Vagina (tissue), 2 donors: ENCODE results near the gene SERINC4. TPM values are rescaled to one million over a fixed set of nuclear protein-coding genes. Genes with fewer than 3 reads are reported as not detected.
"Not testable (repeated sequence)": the region's sequence is repeated elsewhere in the genome, so short reads cannot be mapped to it uniquely, and the experiment has no call there.

ENCODE experiments used
- DNase-seq, 2 donors: peaks; one replicate each; pipeline ENCODE4 v3.0.0-alpha.2; 2017; ENCODE audit errors: extremely low spot score in 2 of 2
- H3K27ac ChIP-seq: fragments of 200-600 bp; sonication (generic); one replicate; pipeline ENCODE4 v1.5.1; 2019
- H3K27me3 ChIP-seq: fragments of 200-600 bp; sonication (generic); one replicate; pipeline ENCODE4 v1.5.1; 2019
- H3K36me3 ChIP-seq, 2 donors: fragments of 200-600 bp; sonication (generic); one replicate each; pipeline ENCODE4 v1.5.1; 2017 to 2019
- H3K4me1 ChIP-seq: fragments of 200-600 bp; sonication (generic); one replicate; pipeline ENCODE4 v1.5.1; 2019
- H3K4me3 ChIP-seq, 2 donors: fragments of 200-600 bp; sonication (generic); 1 replicate in 1 of 2; 2 replicates in 1 of 2; pipeline ENCODE4 v1.5.1; 2016 to 2019
- H3K9me3 ChIP-seq: fragments of 200-600 bp; sonication (generic); one replicate; pipeline ENCODE4 v1.5.1; 2019
- POLR2A ChIP-seq, 2 donors: fragments of 450-650 bp; IDR thresholded peaks; one replicate each; pipeline ENCODE4 v1.6.1; 2017; ENCODE audit warnings: antibody characterized with exemption in 2 of 2, mild to moderate bottlenecking in 2 of 2, moderate library complexity in 2 of 2
- POLR2AphosphoS5 ChIP-seq, 2 donors: sonication (generic); formaldehyde crosslinking; IDR thresholded peaks; one replicate each; pipeline ENCODE4 v1.9.0; 2017; ENCODE audit warnings: antibody characterized with exemption in 2 of 2, mild to moderate bottlenecking in 2 of 2, low read depth in 1 of 2; ENCODE audit not compliant: insufficient read depth in 1 of 2
- intact Hi-C: fragments of 100-400 bp; cut with DNase I; formaldehyde crosslinking; loops from one replicate; pipeline ENCODE4 v1.15.1; 2023
- microRNA counts, 2 donors: library from miRNA; unstranded; fragments of <30 nt; microRNA quantifications; one replicate each; lab custom pipeline; 2016 to 2017
- microRNA-seq: library from miRNA; unstranded; fragments of <30 nt; microRNA quantifications from one replicate; pipeline ENCODE4, GENCODE V29; 2017; ENCODE audit warnings: borderline number of aligned reads, borderline replicate concordance
- small RNA-seq: library from RNA; depleted of rRNA; stranded (forward); fragments of <200 nt; gene quantifications from one replicate; pipeline ENCODE3, GENCODE V24; 2016
- total RNA-seq: library from RNA; depleted of rRNA; stranded (reverse); fragments of >200 nt; gene quantifications from one replicate; pipeline ENCODE4 v1.2.3, GENCODE V29; 2016

SERINC4 gene
- total RNA-seq, 1 donor from 2014 or later: not detected

- Histone ChIP-seq H3K4me3 (peak within 1 kb of the TSS; percentile 70 to 71), H3K4me1 (peaks cover 47% of the 10 kb centered on the region), H3K27ac (peak within 1 kb of the TSS; percentile 89)
- peak; percentile 96 for DNase-seq
- H3K9me3 ChIP-seq, intact Hi-C loops, H3K36me3 ChIP-seq, H3K27me3 ChIP-seq: not testable (repeated sequence)
- peak; percentile 18 to 77 for TF ChIP-seq POLR2AphosphoS5 (IDR thresholded peaks at IDR 0.05; ENCODE audit: insufficient read depth in 1 of 2, low read depth in 1 of 2)
- TF ChIP-seq POLR2A (IDR thresholded peaks at IDR 0.05): peak; percentile 93 to 94
Observed at GRCh38 chr15:43746245-43746902, 53.6 kb downstream of the SERINC4 start, which contains the start of gene PDIA3. TSS of gene PDIA3 (plus strand) at chr15:43746438. CDS start at chr15:43746540, 102 bp downstream.

MicroRNAs encoded within 50 kb of the gene (microRNA counts, 767-probe panel; counts per million panel counts)
- 238 to 261 counts per million in 2 donors for microRNA hsa-miR-1282 (lab: Ali Mortazavi, UCI)

Small RNA genes lying within 50 kb of the gene (microRNA-seq; reads per million reads assigned to microRNA genes)
- gene MIR1282: not detected

Small RNA genes lying within 50 kb of the gene (small RNA-seq; reads per million reads assigned to genes)
- gene MIR1282: not detected

Other genes starting within 250 kb of the SERINC4 start
- gene PPIP5K1, start 210.0 kb downstream of the SERINC4 start, total RNA-seq: 46.4 TPM
- 29.7 TPM for gene CKMT1B, start 206.2 kb downstream of the SERINC4 start, total RNA-seq
- 0.74 TPM for gene STRC, start 181.4 kb downstream of the SERINC4 start, total RNA-seq
- gene CATSPER2, start 151.4 kb downstream of the SERINC4 start, total RNA-seq: 9.1 TPM
- 37.6 TPM for gene CKMT1A, start 106.4 kb downstream of the SERINC4 start, total RNA-seq
- 93.8 TPM for gene PDIA3, start 53.8 kb downstream of the SERINC4 start, total RNA-seq
- gene ELL3, start 23.3 kb downstream of the SERINC4 start, total RNA-seq: 15.0 TPM
- gene SERF2, start 7.9 kb downstream of the SERINC4 start, total RNA-seq: 564 TPM
- 44.9 TPM for gene HYPK, start 379 bp upstream of the SERINC4 start, total RNA-seq
- gene MFAP1, start 24.5 kb upstream of the SERINC4 start, total RNA-seq: 13.5 TPM
- gene WDR76, start 26.8 kb upstream of the SERINC4 start, total RNA-seq: 3.4 TPM